HG03064 (cell line): ENCODE results near the gene FBXO3.

Experiments
- ATAC-seq: cut with Tn5 transposase; IDR thresholded peaks from one replicate; pipeline ENCODE4 v1.9.1; 2021; ENCODE audit warnings: low read depth; ENCODE audit not compliant: unreplicated experiment

The FBXO3 gene

GRCh38 chr11:33772870-33773269, 1.4 kb downstream of the FBXO3 start:
- no peak for ATAC-seq

- ATAC-seq, result no peak
Measured at GRCh38 chr11:33772300-33772699, 2.0 kb downstream of the FBXO3 start.

- ATAC-seq, result no peak
Measured at GRCh38 chr11:33770236-33770635, 4.1 kb downstream of the FBXO3 start.

- ATAC-seq, result no peak
Measured at GRCh38 chr11:33769542-33769941, 4.8 kb downstream of the FBXO3 start.

GRCh38 chr11:33767624-33768023, 6.7 kb downstream of the FBXO3 start:
- no peak for ATAC-seq

GRCh38 chr11:33766085-33766484, 8.2 kb downstream of the FBXO3 start:
- ATAC-seq, result no peak

GRCh38 chr11:33761471-33761870, 12.8 kb downstream of the FBXO3 start:
- peak; percentile 88 for ATAC-seq

GRCh38 chr11:33753304-33753967, 20.9 kb downstream of the FBXO3 start:
- peak; percentile 97 for ATAC-seq

GRCh38 chr11:33751878-33752277, 22.4 kb downstream of the FBXO3 start:
- no peak for ATAC-seq

- ATAC-seq, result no peak
Measured at GRCh38 chr11:33747979-33748378, 26.3 kb downstream of the FBXO3 start.

GRCh38 chr11:33743291-33743690, 31.0 kb downstream of the FBXO3 start:
- ATAC-seq, result no peak

GRCh38 chr11:33742249-33742851, 32.0 kb downstream of the FBXO3 start:
- ATAC-seq, result no peak

- ATAC-seq, result no peak
Measured at GRCh38 chr11:33741806-33742205, 32.5 kb downstream of the FBXO3 start.

GRCh38 chr11:33737362-33737821, 36.9 kb downstream of the FBXO3 start:
- ATAC-seq, result no peak

GRCh38 chr11:33736148-33736812, 38.0 kb downstream of the FBXO3 start, which contains the start of gene CD59:
TSS of gene CD59 (minus strand) at chr11:33736423. CDS start at chr11:33722445, 13,978 bp downstream.
- ATAC-seq, result peak; percentile 56

GRCh38 chr11:33735271-33736147, 38.8 kb downstream of the FBXO3 start:
- ATAC-seq, result peak; percentile 44

- ATAC-seq, result no peak
Measured at GRCh38 chr11:33734441-33735270, 39.7 kb downstream of the FBXO3 start.

- no peak for ATAC-seq
Measured at GRCh38 chr11:33733980-33734379, 40.3 kb downstream of the FBXO3 start.

- ATAC-seq, result no peak
Measured at GRCh38 chr11:33731723-33732531, 42.4 kb downstream of the FBXO3 start.
